ENCODE measurements around the gene PPFIBP1. TPM values are rescaled to one million over a fixed set of nuclear protein-coding genes. Genes with fewer than 3 reads are reported as not detected.

The PPFIBP1 gene
- total and polyA plus RNA-seq, 2 of the 8 experiments (the other 6 are each of a cell fraction or from before 2014, with no cell fraction given): 7.7 to 31.3 TPM

GRCh38 chr12:27550653-27550975 lies 26.6 kb downstream of the PPFIBP1 start:
- no peak overlapping the region for H4K91ac ChIP-seq (replicated peaks; ENCODE audit: insufficient read length, low read length)
- TF ChIP-seq SIX5 (IDR thresholded peaks at IDR 0.05; ENCODE audit: low read depth, low read length) (no peak), SRF (IDR thresholded peaks at IDR 0.05; ENCODE audit: low read depth, low read length) (no peak), RAD21 (IDR thresholded peaks at IDR 0.05 in 1 of 2, conservative IDR thresholded peaks at IDR 0.05 in 1 of 2; ENCODE audit: low read depth in 2 of 2, low read length in 2 of 2) (no peak), TAF7 (optimal IDR thresholded peaks at IDR 0.05; ENCODE audit: borderline replicate concordance, low read depth, low read length) (no peak), CHD1 (IDR thresholded peaks at IDR 0.05; ENCODE audit: low read depth, low read length) (no peak), KDM5A (IDR thresholded peaks at IDR 0.05; ENCODE audit: low read length) (no peak), SP1 (IDR thresholded peaks at IDR 0.05; ENCODE audit: low read depth, low read length) (no peak), CBX8 (IDR thresholded peaks at IDR 0.05; ENCODE audit: borderline replicate concordance, low read depth, low read length) (no peak), GABPA (IDR thresholded peaks at IDR 0.05; ENCODE audit: borderline replicate concordance, insufficient read depth, low read length) (no peak), SP2 (IDR thresholded peaks at IDR 0.05; ENCODE audit: low read length) (no peak), POU5F1 (IDR thresholded peaks at IDR 0.05; ENCODE audit: low read depth, low read length) (no peak), RNF2 (IDR thresholded peaks at IDR 0.05; ENCODE audit: borderline replicate concordance, low read depth, low read length, missing control alignments, poor library complexity, severe bottlenecking) (no peak), EP300 (IDR thresholded peaks at IDR 0.05; ENCODE audit: borderline replicate concordance in 1 of 2, low read depth in 2 of 2, low read length in 2 of 2) (no peak), POLR2AphosphoS5 (IDR thresholded peaks at IDR 0.05; ENCODE audit: low read depth, low read length) (no peak)

More at GRCh38 chr12:27550653-27550975, 26.6 kb downstream of the PPFIBP1 start:
- no peak overlapping the region for H2BK20ac ChIP-seq (ENCODE audit: low read length)
- peaks cover 0 to 4% of the 10 kb centered on the region in 2 experiments; a peak in 1 of 4 replicates for H3K79me2 ChIP-seq (ENCODE audit: control insufficient read depth in 1 of 2, insufficient read depth in 2 of 2, low read length in 2 of 2)
- CTCF ChIA-PET (ENCODE audit: partially characterized antibody): interaction anchor here (0.8 to 1.0 kb wide), 2 partner anchors 9 to 19 kb away, joined by 3 to 4 read pairs; no protein-coding TSS in a partner anchor
- no peak overlapping the region for H2BK120ac ChIP-seq (replicated peaks; ENCODE audit: low read depth, low read length)
- H3K4me1 ChIP-seq (replicated peaks in 1 of 4; ENCODE audit: control insufficient read depth in 3 of 4, insufficient read depth in 4 of 4, low read length in 3 of 4): peaks cover 0 to 7% (median 3%) of the 10 kb centered on the region in 4 experiments; a peak in 2 of 7 replicates
- no peak overlapping the region for H4K8ac ChIP-seq (ENCODE audit: extremely low read depth, insufficient read depth, low read length)
- no peak overlapping the region for H2AK5ac ChIP-seq (ENCODE audit: low read depth, low read length)
- no peak overlapping the region for H2AFZ ChIP-seq (ENCODE audit: low read length)
- DNase-seq (ENCODE audit: low read depth in 1 of 2, low spot score in 2 of 2) (no peak), FAIRE-seq (no peak)
- no peak overlapping the region for H2BK5ac ChIP-seq (ENCODE audit: low read depth, low read length)
- no peak overlapping the region for H3K27ac ChIP-seq (ENCODE audit: low read depth, low read length)
- no peaks in the 10 kb centered on the region for H3K27me3 ChIP-seq (replicated peaks in 1 of 4; ENCODE audit: control insufficient read depth in 3 of 4, extremely low read depth in 1 of 4, insufficient read depth in 3 of 4, low read length in 3 of 4)
- no peaks in the 10 kb centered on the region for H3K36me3 ChIP-seq (ENCODE audit: control insufficient read depth in 2 of 4, insufficient read depth in 4 of 4, low read length in 3 of 4)
- H3K23me2 ChIP-seq (ENCODE audit: low read depth, low read length): no peaks in the 10 kb centered on the region
- POLR2A ChIA-PET (ENCODE audit: partially characterized antibody): interaction anchor here (1.2 kb wide), 1 partner anchor 231 kb away, joined by 3 read pairs; no protein-coding TSS in a partner anchor
- H3K9ac ChIP-seq (replicated peaks in 1 of 4; ENCODE audit: extremely low read depth in 1 of 4, low read depth in 3 of 4, low read length in 3 of 4): no peak overlapping the region
- no peak overlapping the region for H3K56ac ChIP-seq (replicated peaks; ENCODE audit: insufficient read length, low read depth, low read length)
- WGBS, 2 experiments (ENCODE audit: extremely low coverage in 1 of 2, insufficient coverage in 1 of 2, insufficient read length in 1 of 2, insufficient replicate concordance in 2 of 2, low coverage in 1 of 2, low lambda C conversion rate in 2 of 2, missing lambda C conversion rate in 1 of 2): 91% methylated on average over 4 of the region's 4 CpGs; no CpG with 5 or more reads in 1 of the 2 experiments
- H3K14ac ChIP-seq (ENCODE audit: insufficient read length): no peak overlapping the region
- no peak overlapping the region for H3K4me3 ChIP-seq (ENCODE audit: extremely low read depth in 1 of 4, insufficient read depth in 2 of 4, low read depth in 3 of 4, low read length in 4 of 4)
- H2BK15ac ChIP-seq (ENCODE audit: low read length): no peak overlapping the region
- no peak overlapping the region for H3K23ac ChIP-seq (ENCODE audit: insufficient read length)
- H3K4ac ChIP-seq (replicated peaks; ENCODE audit: insufficient read length, low read depth, low read length): no peak overlapping the region
- peaks cover 0 to 6% of the 10 kb centered on the region in 2 experiments for H4K20me1 ChIP-seq (replicated peaks in 1 of 2; ENCODE audit: control insufficient read depth in 1 of 2, insufficient read depth in 2 of 2, low read length in 2 of 2)
- H3K18ac ChIP-seq (ENCODE audit: extremely low read depth, low read length): no peak overlapping the region
- no peak overlapping the region for H4K5ac ChIP-seq (ENCODE audit: insufficient read length, low read depth, low read length)
- no peaks in the 10 kb centered on the region for H3K9me3 ChIP-seq (ENCODE audit: insufficient read depth in 2 of 2, low read depth in 1 of 2, low read length in 1 of 2)
- no peak overlapping the region for H2BK12ac ChIP-seq (ENCODE audit: low read depth, low read length)
- H3K79me1 ChIP-seq (ENCODE audit: low read depth, low read length): peaks cover 2% of the 10 kb centered on the region
- no peak overlapping the region for H3K4me2 ChIP-seq (ENCODE audit: insufficient read depth in 1 of 2, low read depth in 2 of 2, low read length in 2 of 2)

All from H1 (cell line).